ENCODE data around the gene LSAMP. TPM values are rescaled to one million over a fixed set of nuclear protein-coding genes. Genes with fewer than 3 reads are reported as not detected.

The LSAMP gene
- total and polyA plus RNA-seq, 2 of the 8 experiments (the other 6 are each of a cell fraction or from before 2014, with no cell fraction given), result 1.8 to 5.7 TPM

GRCh38 chr3:116331380-116331779, 113.9 kb downstream of the LSAMP start:
- no peak overlapping the region for H4K91ac ChIP-seq (replicated peaks; ENCODE audit: insufficient read length, low read length)
- no peak overlapping the region for H3K4ac ChIP-seq (replicated peaks; ENCODE audit: insufficient read length, low read depth, low read length)
- no peak overlapping the region for H3K9ac ChIP-seq (replicated peaks in 1 of 4; ENCODE audit: extremely low read depth in 1 of 4, low read depth in 3 of 4, low read length in 3 of 4)
- no peaks in the 10 kb centered on the region for H3K23me2 ChIP-seq (ENCODE audit: low read depth, low read length)
- H4K8ac ChIP-seq (ENCODE audit: extremely low read depth, insufficient read depth, low read length), result no peak overlapping the region
- no peak overlapping the region for H2BK20ac ChIP-seq (ENCODE audit: low read length)
- 95% methylated on average over 1 of the region's 1 CpG; no CpG with 5 or more reads in 1 of the 2 experiments for WGBS, 2 experiments (ENCODE audit: extremely low coverage in 1 of 2, insufficient coverage in 1 of 2, insufficient read length in 1 of 2, insufficient replicate concordance in 2 of 2, low coverage in 1 of 2, low lambda C conversion rate in 2 of 2, missing lambda C conversion rate in 1 of 2)
- ChIA-PET CTCF (ENCODE audit: partially characterized antibody) (no interaction called here), POLR2A (ENCODE audit: partially characterized antibody) (no interaction called here)
- H3K4me2 ChIP-seq (ENCODE audit: insufficient read depth in 1 of 2, low read depth in 2 of 2, low read length in 2 of 2), result no peak overlapping the region
- TF ChIP-seq YY1 (IDR thresholded peaks at IDR 0.05; ENCODE audit: low read depth, low read length), result no peak
- TF ChIP-seq CEBPB (IDR thresholded peaks at IDR 0.05; ENCODE audit: low read depth, low read length), result no peak
- TF ChIP-seq CTBP2 (IDR thresholded peaks at IDR 0.05; ENCODE audit: borderline replicate concordance, insufficient read depth, insufficient read length, low read length), result no peak
- TF ChIP-seq KDM5A (IDR thresholded peaks at IDR 0.05; ENCODE audit: low read length), result no peak
- no peak for TF ChIP-seq KDM4A (IDR thresholded peaks at IDR 0.05; ENCODE audit: low read depth, low read length, severe bottlenecking)
- no peak for TF ChIP-seq TAF7 (optimal IDR thresholded peaks at IDR 0.05; ENCODE audit: borderline replicate concordance, low read depth, low read length)
- no peak for TF ChIP-seq MAX (IDR thresholded peaks at IDR 0.05)
- no peak for TF ChIP-seq RBBP5 (IDR thresholded peaks at IDR 0.05; ENCODE audit: borderline replicate concordance, low read depth, low read length)
- no peak for TF ChIP-seq TAF1 (IDR thresholded peaks at IDR 0.05; ENCODE audit: low read depth, low read length)
- no peak for FAIRE-seq
- H3K9me3 ChIP-seq (ENCODE audit: insufficient read depth in 2 of 2, low read depth in 1 of 2, low read length in 1 of 2), result no peaks in the 10 kb centered on the region
- H3K14ac ChIP-seq (ENCODE audit: insufficient read length), result no peak overlapping the region
- no peak overlapping the region for H3K27ac ChIP-seq (ENCODE audit: low read depth, low read length)
- no peak overlapping the region for H2BK5ac ChIP-seq (ENCODE audit: low read depth, low read length)
- no peak for DNase-seq (ENCODE audit: low read depth in 1 of 2, low spot score in 2 of 2)
- no peak overlapping the region for H3K56ac ChIP-seq (replicated peaks; ENCODE audit: insufficient read length, low read depth, low read length)
- H3K4me1 ChIP-seq (replicated peaks in 1 of 4; ENCODE audit: control insufficient read depth in 3 of 4, insufficient read depth in 4 of 4, low read length in 3 of 4), result no peaks in the 10 kb centered on the region
- no peaks in the 10 kb centered on the region for H3K36me3 ChIP-seq (ENCODE audit: control insufficient read depth in 2 of 4, insufficient read depth in 4 of 4, low read length in 3 of 4)
- no peak overlapping the region for H2AK5ac ChIP-seq (ENCODE audit: low read depth, low read length)
- no peaks in the 10 kb centered on the region for H3K79me1 ChIP-seq (ENCODE audit: low read depth, low read length)
- no peaks in the 10 kb centered on the region for H3K79me2 ChIP-seq (ENCODE audit: control insufficient read depth in 1 of 2, insufficient read depth in 2 of 2, low read length in 2 of 2)
- no peak overlapping the region for H3K23ac ChIP-seq (ENCODE audit: insufficient read length)
- H3K4me3 ChIP-seq (ENCODE audit: extremely low read depth in 1 of 4, insufficient read depth in 2 of 4, low read depth in 3 of 4, low read length in 4 of 4), result no peak overlapping the region
- H4K20me1 ChIP-seq (replicated peaks in 1 of 2; ENCODE audit: control insufficient read depth in 1 of 2, insufficient read depth in 2 of 2, low read length in 2 of 2), result no peaks in the 10 kb centered on the region
- H4K5ac ChIP-seq (ENCODE audit: insufficient read length, low read depth, low read length), result no peak overlapping the region
- H2BK15ac ChIP-seq (ENCODE audit: low read length), result no peak overlapping the region
- H3K18ac ChIP-seq (ENCODE audit: extremely low read depth, low read length), result no peak overlapping the region
- H2BK120ac ChIP-seq (replicated peaks; ENCODE audit: low read depth, low read length), result no peak overlapping the region
- no peak overlapping the region for H2AFZ ChIP-seq (ENCODE audit: low read length)
- H2BK12ac ChIP-seq (ENCODE audit: low read depth, low read length), result no peak overlapping the region
- H3K27me3 ChIP-seq (replicated peaks in 1 of 4; ENCODE audit: control insufficient read depth in 3 of 4, extremely low read depth in 1 of 4, insufficient read depth in 3 of 4, low read length in 3 of 4), result no peaks in the 10 kb centered on the region

Measured in H1 (cell line).